A673 (cell line): ENCODE measurements around the gene MBIP. TPM values are rescaled to one million over a fixed set of nuclear protein-coding genes. Genes with fewer than 3 reads are reported as not detected.

Source experiments
- BruUV-seq: library from RNA; stranded (reverse); fragments of 400-500 nt; replicated peaks from 2 replicates; lab custom pipeline; 2021; lab: Mats Ljungman, UMichigan
- CTCF ChIA-PET: fragments of 300-600 bp; sonication (Branson Sonifier 250); formaldehyde crosslinking; loops from one replicate; lab custom pipeline; 2022; ENCODE audit warnings: antibody characterized with exemption; lab: Charles Lee
- POLR2A ChIA-PET: fragments of 300-600 bp; sonication (Branson Sonifier 250); formaldehyde crosslinking; loops from one replicate; lab custom pipeline; 2022; ENCODE audit warnings: antibody characterized with exemption; ENCODE audit not compliant: low non-redundant PET; lab: Charles Lee
- DNase-seq: peaks from one replicate; pipeline ENCODE4 v3.0.0-alpha.2; 2015; ENCODE audit warnings: low spot score
- H3K27ac ChIP-seq: fragments of 200-600 bp; sonication (generic); 2 replicates; pipeline ENCODE4 v1.5.1; 2016; ENCODE audit warnings: mixed run types, low read depth, mild to moderate bottlenecking, mixed read lengths, antibody characterized with exemption, low read length; ENCODE audit not compliant: poor library complexity, severe bottlenecking
- H3K27me3 ChIP-seq: fragments of 200-600 bp; sonication (generic); replicated peaks from 2 replicates; pipeline ENCODE4 v1.6.1; 2017; ENCODE audit warnings: mixed run types, low read depth, mild to moderate bottlenecking, mixed read lengths, antibody characterized with exemption, low read length; ENCODE audit not compliant: insufficient read depth, poor library complexity
- H3K36me3 ChIP-seq: fragments of 200-600 bp; sonication (generic); 2 replicates; pipeline ENCODE4 v1.6.1; 2016; ENCODE audit warnings: mixed run types, mild to moderate bottlenecking, mixed read lengths, antibody characterized with exemption, low read length; ENCODE audit not compliant: insufficient read depth, poor library complexity, severe bottlenecking
- H3K4me1 ChIP-seq: fragments of 200-600 bp; sonication (generic); 2 replicates; pipeline ENCODE4 v1.6.1; 2017; ENCODE audit warnings: mixed run types, mild to moderate bottlenecking, mixed read lengths, antibody characterized with exemption, low read length; ENCODE audit not compliant: insufficient read depth, poor library complexity, severe bottlenecking
- H3K4me3 ChIP-seq: fragments of 200-600 bp; sonication (generic); 2 replicates; pipeline ENCODE4 v1.5.1; 2016; ENCODE audit warnings: low read depth, mixed run types, mild to moderate bottlenecking, mixed read lengths, low read length; ENCODE audit not compliant: poor library complexity, severe bottlenecking
- H3K9me3 ChIP-seq: fragments of 200-600 bp; sonication (generic); 2 replicates; pipeline ENCODE4 v1.6.1; 2016; ENCODE audit warnings: mixed run types, low read depth, mild to moderate bottlenecking, mixed read lengths, antibody characterized with exemption, low read length; ENCODE audit not compliant: poor library complexity, severe bottlenecking
- CTCF ChIP-seq: fragments of 300-800, 200-600 bp; sonication (generic); conservative IDR thresholded peaks from 2 replicates; pipeline ENCODE4 v1.5.1; 2017; ENCODE audit warnings: low read depth, mild to moderate bottlenecking, antibody characterized with exemption, low read length, moderate library complexity, mixed read lengths
- EZH2 ChIP-seq: fragments of 200-600 bp; sonication (generic); IDR thresholded peaks from 2 replicates; pipeline ENCODE4 v1.6.1; 2017; ENCODE audit warnings: borderline replicate concordance, low read depth, mild to moderate bottlenecking, mixed read lengths, antibody characterized with exemption, low read length; ENCODE audit not compliant: poor library complexity, severe bottlenecking
- intact Hi-C: fragments of 100-400 bp; cut with micrococcal nuclease; formaldehyde crosslinking; loops from one replicate; pipeline ENCODE4 v1.10.0; 2022; ENCODE audit not compliant: unreplicated experiment
- total RNA-seq: library from RNA; stranded (reverse); gene quantifications from 2 replicates; pipeline ENCODE4 v1.2.3, GENCODE V29; 2021

MBIP gene
- total RNA-seq, 1 experiment from 2014 or later, result 23.2 TPM

DNA sequence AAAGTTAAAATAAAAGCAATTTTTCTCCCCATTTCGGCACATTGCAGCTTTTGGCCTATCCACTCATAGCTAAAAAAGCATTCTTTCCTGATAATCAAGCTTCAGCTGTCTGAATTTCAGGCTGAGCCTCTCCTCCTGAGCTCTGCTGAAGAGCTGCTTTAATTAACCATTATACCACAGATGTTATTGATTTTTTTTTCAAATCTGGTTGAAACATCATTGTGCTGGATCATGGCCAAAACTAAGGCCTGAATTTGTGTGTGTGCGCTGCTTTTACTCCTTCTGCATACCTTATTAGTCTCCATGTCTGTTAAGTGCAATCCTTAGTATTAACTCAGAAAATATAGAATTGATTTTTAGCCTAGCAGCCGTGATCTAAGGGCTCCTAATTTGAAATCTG is 52.3 kb downstream of the MBIP start:
- no peak for DNase-seq
- peaks cover 73% of the 10 kb centered on the region for H3K27me3 ChIP-seq
- intact Hi-C loops, result no loop called here
- CTCF ChIA-PET, result no interaction called here
- H3K36me3 ChIP-seq, result no peaks in the 10 kb centered on the region
- POLR2A ChIA-PET, result no interaction called here
- TF ChIP-seq EZH2 (no peak), CTCF (no peak)
- H3K4me3 ChIP-seq, result no peak overlapping the region
- no peaks in the 10 kb centered on the region for H3K9me3 ChIP-seq
- H3K4me1 ChIP-seq, result no peaks in the 10 kb centered on the region
- BruUV-seq, result no TSS peak
- H3K27ac ChIP-seq, result no peak overlapping the region

DNA sequence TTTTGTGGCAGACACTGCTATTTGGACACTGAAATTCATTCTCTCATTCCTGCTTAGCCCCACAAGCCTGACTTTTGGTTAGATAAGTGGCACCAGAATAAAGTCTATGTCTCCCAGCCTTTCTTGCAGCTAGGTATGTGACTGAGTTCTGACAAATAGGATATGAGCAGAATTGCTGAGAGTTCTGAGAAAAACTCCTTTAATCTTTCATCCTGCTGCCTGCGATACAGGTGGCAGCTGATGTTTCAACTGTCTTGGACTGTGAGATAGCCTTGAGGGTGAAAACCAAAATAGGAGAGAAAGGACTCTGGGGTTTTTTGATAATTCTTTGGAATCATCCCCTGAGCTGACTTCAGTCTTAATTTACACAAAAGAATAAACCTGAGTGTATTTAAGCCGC is 55.8 kb downstream of the MBIP start:
- ChIA-PET CTCF (no interaction called here), POLR2A (no interaction called here)
- no peak overlapping the region for H3K4me3 ChIP-seq
- H3K4me1 ChIP-seq, result no peaks in the 10 kb centered on the region
- no peaks in the 10 kb centered on the region for H3K36me3 ChIP-seq
- DNase-seq, result no peak
- BruUV-seq, result no TSS peak
- TF ChIP-seq EZH2 (no peak), CTCF (no peak)
- peaks cover 67% of the 10 kb centered on the region for H3K27me3 ChIP-seq
- H3K27ac ChIP-seq, result no peak overlapping the region
- intact Hi-C loops, result no loop called here
- no peaks in the 10 kb centered on the region for H3K9me3 ChIP-seq

GRCh38 chr14:36264107-36264506 is 56.3 kb downstream of the MBIP start:
- BruUV-seq, result no TSS peak
- intact Hi-C loops, result no loop called here
- Histone ChIP-seq H3K27ac (no peak overlapping the region), H3K36me3 (no peaks in the 10 kb centered on the region), H3K4me3 (no peak overlapping the region), H3K9me3 (no peaks in the 10 kb centered on the region), H3K27me3 (peaks cover 72% of the 10 kb centered on the region), H3K4me1 (no peaks in the 10 kb centered on the region)
- CTCF ChIA-PET, result no interaction called here
- no peak for TF ChIP-seq EZH2
- no peak for TF ChIP-seq CTCF
- DNase-seq, result no peak
- POLR2A ChIA-PET, result no interaction called here
